Activated naive CD8-positive, alpha-beta T cell treated with anti-CD3 and anti-CD28 coated beads for 36 hours (primary cell): ENCODE results near the gene PELI3. TPM values are rescaled to one million over a fixed set of nuclear protein-coding genes. Genes with fewer than 3 reads are reported as not detected.

ENCODE experiments used
- DNase-seq: peaks from one replicate; pipeline ENCODE4 v3.0.0; 2021
- H3K27ac Mint-ChIP-seq: one replicate; pipeline ENCODE4 v1.8.0; 2022; ENCODE audit warnings: mild to moderate bottlenecking, moderate library complexity, mixed read lengths
- H3K27me3 Mint-ChIP-seq: one replicate; pipeline ENCODE4 v1.8.0; 2022; ENCODE audit warnings: mild to moderate bottlenecking, mixed read lengths
- H3K36me3 Mint-ChIP-seq: one replicate; pipeline ENCODE4 v1.8.0; 2021; ENCODE audit warnings: mild to moderate bottlenecking, mixed read lengths
- H3K4me1 Mint-ChIP-seq: one replicate; pipeline ENCODE4 v1.8.0; 2021; ENCODE audit warnings: mixed read lengths
- H3K4me3 Mint-ChIP-seq: one replicate; pipeline ENCODE4 v1.8.0; 2022; ENCODE audit warnings: mild to moderate bottlenecking, moderate library complexity, mixed read lengths
- H3K9me3 Mint-ChIP-seq: one replicate; pipeline ENCODE4 v1.8.0; 2022; ENCODE audit warnings: mixed read lengths
- total RNA-seq, 2 experiments: library from RNA; stranded (reverse); gene quantifications; one replicate each; pipeline ENCODE4 v1.2.3, GENCODE V29; 2021

Gene PELI3
- total RNA-seq, 2 experiments from 2014 or later: 5.8 to 6.4 TPM

- H3K27ac Mint-ChIP-seq: no peak overlapping the region
Observed at GRCh38 chr11:66476173-66476840, 9.6 kb downstream of the PELI3 start.

GRCh38 chr11:66476841-66477251 is 10.1 kb downstream of the PELI3 start:
- Mint-ChIP-seq H3K9me3 (no peaks in the 10 kb centered on the region), H3K27ac (no peak overlapping the region), H3K27me3 (no peaks in the 10 kb centered on the region), H3K4me3 (no peak overlapping the region), H3K4me1 (peaks cover 21% of the 10 kb centered on the region), H3K36me3 (peaks cover 5% of the 10 kb centered on the region)
- no peak for DNase-seq

More at GRCh38 chr11:66476173-66476840, 9.6 kb downstream of the PELI3 start:
- Mint-ChIP-seq H3K36me3 (peaks cover 5% of the 10 kb centered on the region), H3K27me3 (no peaks in the 10 kb centered on the region), H3K4me3 (no peak overlapping the region), H3K9me3 (no peaks in the 10 kb centered on the region), H3K4me1 (peaks cover 18% of the 10 kb centered on the region)
- no peak for DNase-seq

- peaks cover 7% of the 10 kb centered on the region for H3K36me3 Mint-ChIP-seq
- H3K27ac Mint-ChIP-seq: no peak overlapping the region
Observed at GRCh38 chr11:66477263-66478201, 10.8 kb downstream of the PELI3 start.

GRCh38 chr11:66478729-66479393 is 12.2 kb downstream of the PELI3 start:
- H3K4me3 Mint-ChIP-seq: peak overlapping the region; percentile 93
- peaks cover 26% of the 10 kb centered on the region for H3K4me1 Mint-ChIP-seq
- peaks cover 10% of the 10 kb centered on the region for H3K36me3 Mint-ChIP-seq
- DNase-seq: peak; percentile 38
- H3K9me3 Mint-ChIP-seq: no peaks in the 10 kb centered on the region
- H3K27ac Mint-ChIP-seq: peak overlapping the region; percentile 88
- H3K27me3 Mint-ChIP-seq: no peaks in the 10 kb centered on the region

More at GRCh38 chr11:66477263-66478201, 10.8 kb downstream of the PELI3 start:
- DNase-seq: no peak
- no peaks in the 10 kb centered on the region for H3K27me3 Mint-ChIP-seq
- H3K9me3 Mint-ChIP-seq: no peaks in the 10 kb centered on the region
- no peak overlapping the region for H3K4me3 Mint-ChIP-seq
- peaks cover 22% of the 10 kb centered on the region for H3K4me1 Mint-ChIP-seq

- peak overlapping the region; percentile 88 for H3K27ac Mint-ChIP-seq
- H3K4me1 Mint-ChIP-seq: peaks cover 26% of the 10 kb centered on the region
- H3K9me3 Mint-ChIP-seq: no peaks in the 10 kb centered on the region
- no peaks in the 10 kb centered on the region for H3K27me3 Mint-ChIP-seq
- peaks cover 13% of the 10 kb centered on the region for H3K36me3 Mint-ChIP-seq
- DNase-seq: peak; percentile 20
- H3K4me3 Mint-ChIP-seq: peak overlapping the region; percentile 93
Observed at GRCh38 chr11:66479394-66480116, 12.8 kb downstream of the PELI3 start.

GRCh38 chr11:66480117-66480938 is 13.6 kb downstream of the PELI3 start, which contains the start of gene DPP3:
TSS of gene DPP3 (plus strand) at chr11:66480434. CDS start at chr11:66482201, 1,767 bp downstream.
- Mint-ChIP-seq H3K9me3 (no peaks in the 10 kb centered on the region), H3K36me3 (peaks cover 13% of the 10 kb centered on the region), H3K27ac (peak within 1 kb of the TSS; percentile 88), H3K4me3 (peak within 1 kb of the TSS; percentile 93), H3K4me1 (peaks cover 29% of the 10 kb centered on the region), H3K27me3 (no peaks in the 10 kb centered on the region)
- DNase-seq: peak; percentile 99

- Mint-ChIP-seq H3K9me3 (no peaks in the 10 kb centered on the region), H3K27ac (no peak overlapping the region), H3K36me3 (peaks cover 15% of the 10 kb centered on the region), H3K4me1 (peaks cover 16% of the 10 kb centered on the region), H3K27me3 (no peaks in the 10 kb centered on the region), H3K4me3 (no peak overlapping the region)
- no peak for DNase-seq
Observed at GRCh38 chr11:66484806-66485380, 18.2 kb downstream of the PELI3 start.

- H3K27ac Mint-ChIP-seq: no peak overlapping the region
Observed at GRCh38 chr11:66488957-66489356, 22.3 kb downstream of the PELI3 start.

GRCh38 chr11:66489636-66490035 is 22.9 kb downstream of the PELI3 start:
- H3K9me3 Mint-ChIP-seq: no peaks in the 10 kb centered on the region
- peaks cover 7% of the 10 kb centered on the region for H3K36me3 Mint-ChIP-seq
- H3K4me1 Mint-ChIP-seq: peaks cover 2% of the 10 kb centered on the region
- no peaks in the 10 kb centered on the region for H3K27me3 Mint-ChIP-seq
- no peak overlapping the region for H3K4me3 Mint-ChIP-seq
- no peak for DNase-seq
- H3K27ac Mint-ChIP-seq: no peak overlapping the region

More at GRCh38 chr11:66488957-66489356, 22.3 kb downstream of the PELI3 start:
- no peak overlapping the region for H3K4me3 Mint-ChIP-seq
- no peaks in the 10 kb centered on the region for H3K27me3 Mint-ChIP-seq
- no peak for DNase-seq
- peaks cover 10% of the 10 kb centered on the region for H3K36me3 Mint-ChIP-seq
- peaks cover 3% of the 10 kb centered on the region for H3K4me1 Mint-ChIP-seq
- H3K9me3 Mint-ChIP-seq: no peaks in the 10 kb centered on the region

GRCh38 chr11:66491315-66491935 is 24.7 kb downstream of the PELI3 start:
- Mint-ChIP-seq H3K27me3 (no peaks in the 10 kb centered on the region), H3K4me3 (no peak overlapping the region), H3K4me1 (no peaks in the 10 kb centered on the region), H3K36me3 (peaks cover 7% of the 10 kb centered on the region), H3K27ac (no peak overlapping the region), H3K9me3 (no peaks in the 10 kb centered on the region)
- no peak for DNase-seq

- Mint-ChIP-seq H3K4me3 (no peak overlapping the region), H3K4me1 (no peaks in the 10 kb centered on the region), H3K9me3 (no peaks in the 10 kb centered on the region), H3K27me3 (no peaks in the 10 kb centered on the region), H3K36me3 (peaks cover 13% of the 10 kb centered on the region), H3K27ac (no peak overlapping the region)
- DNase-seq: no peak
Observed at GRCh38 chr11:66492161-66492865, 25.6 kb downstream of the PELI3 start.

GRCh38 chr11:66493130-66493529 is 26.4 kb downstream of the PELI3 start:
- Mint-ChIP-seq H3K27me3 (no peaks in the 10 kb centered on the region), H3K4me3 (no peak overlapping the region), H3K4me1 (no peaks in the 10 kb centered on the region), H3K27ac (no peak overlapping the region), H3K9me3 (no peaks in the 10 kb centered on the region), H3K36me3 (peaks cover 13% of the 10 kb centered on the region)
- no peak for DNase-seq

- H3K36me3 Mint-ChIP-seq: peaks cover 14% of the 10 kb centered on the region
- no peak overlapping the region for H3K4me3 Mint-ChIP-seq
- no peaks in the 10 kb centered on the region for H3K4me1 Mint-ChIP-seq
- no peak overlapping the region for H3K27ac Mint-ChIP-seq
- no peak for DNase-seq
- H3K9me3 Mint-ChIP-seq: no peaks in the 10 kb centered on the region
- H3K27me3 Mint-ChIP-seq: no peaks in the 10 kb centered on the region
Observed at GRCh38 chr11:66494458-66494857, 27.8 kb downstream of the PELI3 start.
